CD4-positive, alpha-beta T cell treated with Interleukin-4 for 1 hour (primary cell): ENCODE results near the gene RIMOC1.
A peak's percentile ranks its signal among the peaks of the same experiment; 100 is the strongest.
"Not testable (repeated sequence)": the region's sequence is repeated elsewhere in the genome, so short reads cannot be mapped to it uniquely, and the experiment has no call there.

Experiments
- DNase-seq, 2 donors: peaks; one replicate each; pipeline ENCODE4 v3.0.0-alpha.2; 2020 to 2022

The RIMOC1 gene

GRCh38 chr5:41891066-41891707, 13.0 kb upstream of the RIMOC1 start:
- DNase-seq: no peak

- DNase-seq: no peak
These were observed 12.1 kb upstream of the RIMOC1 start for GRCh38 chr5:41892031-41892430.

GRCh38 chr5:41893074-41893851, 10.9 kb upstream of the RIMOC1 start:
- DNase-seq: no peak

- no peak for DNase-seq
These were observed 7.9 kb upstream of the RIMOC1 start for GRCh38 chr5:41896230-41896629.

GRCh38 chr5:41903382-41903891, 707 bp upstream of the RIMOC1 start:
- no peak for DNase-seq

- DNase-seq: no peak
These were observed 2.0 kb downstream of the RIMOC1 start for GRCh38 chr5:41906151-41906550.

- no peak for DNase-seq
These were observed 4.4 kb downstream of the RIMOC1 start for GRCh38 chr5:41908374-41909079.

GRCh38 chr5:41918105-41918504, 14.0 kb downstream of the RIMOC1 start:
- no peak for DNase-seq

GRCh38 chr5:41921166-41921565, 17.0 kb downstream of the RIMOC1 start:
- DNase-seq: no peak

GRCh38 chr5:41921874-41922273, 17.7 kb downstream of the RIMOC1 start:
- no peak for DNase-seq

GRCh38 chr5:41924526-41924871, 20.4 kb downstream of the RIMOC1 start:
- DNase-seq: no peak

GRCh38 chr5:41924872-41925554, 20.9 kb downstream of the RIMOC1 start, which contains the start of gene FBXO4:
Gene FBXO4, plus strand, starts transcription at chr5:41925281. Its CDS starts 29 bp downstream, at chr5:41925310.
- DNase-seq: peak; percentile 89 to 91

GRCh38 chr5:41925555-41925951, 21.4 kb downstream of the RIMOC1 start:
- DNase-seq: peak in 1 of 2 donors; percentile 11

- DNase-seq: no peak
These were observed 23.5 kb downstream of the RIMOC1 start for GRCh38 chr5:41927604-41928003.

- no peak for DNase-seq
These were observed 24.9 kb downstream of the RIMOC1 start for GRCh38 chr5:41929035-41929434.

GRCh38 chr5:41932770-41933169, 28.6 kb downstream of the RIMOC1 start:
- DNase-seq: no peak

GRCh38 chr5:41935544-41935943, 31.4 kb downstream of the RIMOC1 start:
- DNase-seq: no peak

- no peak for DNase-seq
These were observed 36.5 kb downstream of the RIMOC1 start for GRCh38 chr5:41940641-41941040.

GRCh38 chr5:41945332-41945955, 41.3 kb downstream of the RIMOC1 start:
- DNase-seq: not testable (repeated sequence)

- no peak for DNase-seq
These were observed 47.1 kb downstream of the RIMOC1 start for GRCh38 chr5:41951224-41951623.
